Measurements from ENCODE around the gene FADS6.

Gene FADS6

DNA sequence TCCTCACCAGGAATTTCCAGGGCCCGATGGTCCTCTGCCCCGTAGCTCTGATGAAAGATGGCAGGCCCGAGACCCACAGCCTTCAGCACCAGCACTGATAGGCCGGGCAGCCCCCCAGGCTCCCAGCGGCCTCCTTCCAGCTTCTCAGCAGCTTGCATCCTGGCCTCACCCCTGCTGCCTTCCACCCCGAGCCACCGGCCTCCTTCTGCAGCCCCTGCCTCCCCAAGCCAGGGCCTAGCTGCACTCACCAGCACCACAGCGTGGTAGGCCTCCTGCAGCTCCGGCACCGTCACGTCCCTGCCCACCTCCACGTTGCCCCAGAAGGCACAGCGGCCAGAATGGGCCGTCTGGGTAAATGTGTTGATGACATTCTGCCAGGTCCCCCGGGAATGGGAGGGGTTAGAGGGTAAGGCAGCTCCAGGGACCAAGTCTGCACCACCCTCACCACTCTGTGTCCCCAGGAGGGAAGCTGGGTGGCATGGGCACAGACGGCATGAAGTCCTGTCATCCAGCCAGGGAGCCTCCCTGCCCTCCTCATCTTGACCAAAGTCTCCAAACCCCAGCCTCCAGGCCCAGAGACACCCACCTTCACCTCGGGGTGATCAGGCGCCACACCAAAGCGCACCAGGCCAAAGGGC lies 27.1 kb downstream of the FADS6 start:
- H3K4me3 ChIP-seq (ENCODE audit: low read length) = no peak overlapping the region
- no peak overlapping the region for H3K27ac ChIP-seq (ENCODE audit: low read length)
- H3K27me3 ChIP-seq (ENCODE audit: control insufficient read depth, insufficient read depth, low read length) = peaks cover 4% of the 10 kb centered on the region; the same call in 1 of the 2 replicates
- no peak for DNase-seq (ENCODE audit: low read depth, low spot score)
- 0 out of 2 replicates have a peak, but pooled peaks cover 1% of the 10 kb centered on the region for H3K4me1 ChIP-seq (ENCODE audit: control insufficient read depth, insufficient read depth, low read length)
- H3K9me3 ChIP-seq (ENCODE audit: control insufficient read depth, insufficient read depth, low read length) = no peaks in the 10 kb centered on the region
- no CpG with 5 or more reads among the region's 19 CpGs for WGBS (ENCODE audit: insufficient coverage, insufficient read length)
- peaks cover 4% of the 10 kb centered on the region; the same call in 1 of the 2 replicates for H3K36me3 ChIP-seq (ENCODE audit: control insufficient read depth, insufficient read depth, low read length)

DNA sequence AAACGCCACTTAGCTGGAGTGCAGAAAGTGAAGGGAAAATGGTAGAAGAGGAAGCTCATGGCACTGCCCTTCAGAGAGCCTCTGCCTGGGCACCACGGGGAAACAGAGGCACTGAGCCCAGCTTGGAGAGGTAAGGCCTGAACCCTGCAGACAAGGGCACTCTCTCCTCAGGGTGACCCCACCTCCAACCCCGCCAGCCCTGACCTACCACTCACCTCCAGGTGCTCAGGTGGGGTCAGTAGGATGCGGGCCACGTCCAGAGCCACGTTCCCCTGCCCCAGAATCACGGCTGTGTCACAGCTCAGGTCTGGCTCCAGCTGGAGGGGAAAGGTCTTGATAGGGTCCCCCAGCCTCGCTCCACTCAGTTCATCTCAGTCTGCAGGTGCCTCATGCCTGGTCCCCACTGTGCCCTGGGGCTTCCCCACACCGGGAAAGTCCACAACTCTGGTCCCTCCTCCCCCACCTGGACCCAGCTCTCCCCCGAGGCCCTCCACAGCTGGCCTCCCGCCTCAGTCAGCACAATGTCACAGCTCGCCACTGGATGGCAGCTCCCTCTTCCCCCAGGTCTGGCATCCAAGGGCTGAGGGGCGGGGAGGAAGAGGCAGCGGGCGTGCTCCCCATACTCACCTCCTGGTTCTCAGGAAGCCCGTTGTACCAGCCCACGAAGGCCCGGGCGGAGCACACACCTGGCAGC lies 27.8 kb downstream of the FADS6 start:
- peaks cover 1% of the 10 kb centered on the region; the same call in 1 of the 2 replicates for H3K4me1 ChIP-seq (ENCODE audit: control insufficient read depth, insufficient read depth, low read length)
- DNase-seq (ENCODE audit: low read depth, low spot score) = no peak
- no peak overlapping the region for H3K4me3 ChIP-seq (ENCODE audit: low read length)
- peaks cover 4% of the 10 kb centered on the region; the same call in 1 of the 2 replicates for H3K36me3 ChIP-seq (ENCODE audit: control insufficient read depth, insufficient read depth, low read length)
- no peaks in the 10 kb centered on the region for H3K9me3 ChIP-seq (ENCODE audit: control insufficient read depth, insufficient read depth, low read length)
- H3K27ac ChIP-seq (ENCODE audit: low read length) = no peak overlapping the region
- peaks cover 11% of the 10 kb centered on the region; the same call in 1 of the 2 replicates for H3K27me3 ChIP-seq (ENCODE audit: control insufficient read depth, insufficient read depth, low read length)
- WGBS (ENCODE audit: insufficient coverage, insufficient read length) = no CpG with 5 or more reads among the region's 19 CpGs

DNA sequence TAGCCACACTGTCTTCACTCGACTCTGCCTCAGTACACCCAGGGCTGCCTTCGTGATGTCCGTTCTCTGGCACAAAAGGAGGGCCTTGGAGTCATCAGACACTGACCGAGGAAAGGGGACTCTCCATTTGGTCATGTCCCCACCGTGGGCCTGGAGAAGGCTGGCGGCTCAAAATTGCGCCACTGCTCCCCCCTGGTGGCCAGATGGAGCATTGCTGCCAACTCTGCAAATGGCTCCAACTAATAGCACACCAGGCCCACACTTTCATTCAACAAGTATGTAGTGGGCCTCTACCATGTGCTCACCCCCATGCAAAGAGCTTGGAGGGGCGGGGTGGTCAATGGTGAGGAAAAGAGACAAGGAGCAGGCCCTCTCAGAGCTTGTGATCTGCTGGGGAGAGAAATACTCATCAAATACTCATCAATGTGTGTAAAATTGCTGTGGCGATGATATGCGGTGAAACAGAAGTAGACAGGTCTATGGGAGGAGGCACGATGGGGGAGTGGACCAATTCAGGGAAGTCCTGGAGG lies 28.5 kb downstream of the FADS6 start:
- H3K4me3 ChIP-seq (ENCODE audit: low read length) = no peak overlapping the region
- DNase-seq (ENCODE audit: low read depth, low spot score) = no peak
- WGBS (ENCODE audit: insufficient coverage, insufficient read length) = no CpG with 5 or more reads among the region's 11 CpGs
- peaks cover 18% of the 10 kb centered on the region for H3K27me3 ChIP-seq (ENCODE audit: control insufficient read depth, insufficient read depth, low read length)
- peaks cover 2% of the 10 kb centered on the region; the same call in 1 of the 2 replicates for H3K4me1 ChIP-seq (ENCODE audit: control insufficient read depth, insufficient read depth, low read length)
- peaks cover 4% of the 10 kb centered on the region; the same call in 1 of the 2 replicates for H3K36me3 ChIP-seq (ENCODE audit: control insufficient read depth, insufficient read depth, low read length)
- H3K27ac ChIP-seq (ENCODE audit: low read length) = no peak overlapping the region
- H3K9me3 ChIP-seq (ENCODE audit: control insufficient read depth, insufficient read depth, low read length) = no peaks in the 10 kb centered on the region

DNA sequence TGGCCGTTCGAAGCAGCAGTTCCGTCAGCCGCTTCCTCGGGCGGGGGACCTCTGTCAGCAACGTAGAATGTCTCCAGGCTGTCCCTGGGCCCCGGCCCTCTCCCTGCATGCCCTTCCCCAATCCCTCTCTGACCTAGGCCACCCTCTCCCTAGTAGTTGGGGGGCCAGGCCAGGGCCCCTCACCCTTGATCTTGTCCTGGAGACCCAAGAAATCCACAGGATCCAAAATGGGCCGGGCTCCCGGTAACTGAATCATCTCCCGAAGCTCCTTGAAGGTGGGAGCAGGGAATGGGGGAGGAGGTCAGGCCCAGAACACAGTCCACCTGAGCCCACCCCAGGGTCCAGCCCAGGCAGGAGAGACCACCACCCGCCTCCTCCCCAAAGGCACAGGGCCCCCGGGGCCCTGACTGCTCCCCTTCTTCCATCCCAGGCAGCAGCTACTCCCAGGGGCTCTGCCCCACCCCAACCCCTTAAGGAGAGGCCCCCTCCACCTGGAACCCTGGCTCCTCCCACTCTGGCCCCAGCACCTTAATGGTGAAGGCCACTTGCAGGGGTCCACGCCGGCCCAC lies 29.1 kb downstream of the FADS6 start:
- H3K27ac ChIP-seq (ENCODE audit: low read length) = no peak overlapping the region
- H3K36me3 ChIP-seq (ENCODE audit: control insufficient read depth, insufficient read depth, low read length) = peaks cover 4% of the 10 kb centered on the region; the same call in 1 of the 2 replicates
- no peak overlapping the region for H3K4me3 ChIP-seq (ENCODE audit: low read length)
- no CpG with 5 or more reads among the region's 15 CpGs for WGBS (ENCODE audit: insufficient coverage, insufficient read length)
- peaks cover 2% of the 10 kb centered on the region; the same call in 1 of the 2 replicates for H3K4me1 ChIP-seq (ENCODE audit: control insufficient read depth, insufficient read depth, low read length)
- no peak for DNase-seq (ENCODE audit: low read depth, low spot score)
- H3K27me3 ChIP-seq (ENCODE audit: control insufficient read depth, insufficient read depth, low read length) = peaks cover 21% of the 10 kb centered on the region
- H3K9me3 ChIP-seq (ENCODE audit: control insufficient read depth, insufficient read depth, low read length) = no peaks in the 10 kb centered on the region

DNA sequence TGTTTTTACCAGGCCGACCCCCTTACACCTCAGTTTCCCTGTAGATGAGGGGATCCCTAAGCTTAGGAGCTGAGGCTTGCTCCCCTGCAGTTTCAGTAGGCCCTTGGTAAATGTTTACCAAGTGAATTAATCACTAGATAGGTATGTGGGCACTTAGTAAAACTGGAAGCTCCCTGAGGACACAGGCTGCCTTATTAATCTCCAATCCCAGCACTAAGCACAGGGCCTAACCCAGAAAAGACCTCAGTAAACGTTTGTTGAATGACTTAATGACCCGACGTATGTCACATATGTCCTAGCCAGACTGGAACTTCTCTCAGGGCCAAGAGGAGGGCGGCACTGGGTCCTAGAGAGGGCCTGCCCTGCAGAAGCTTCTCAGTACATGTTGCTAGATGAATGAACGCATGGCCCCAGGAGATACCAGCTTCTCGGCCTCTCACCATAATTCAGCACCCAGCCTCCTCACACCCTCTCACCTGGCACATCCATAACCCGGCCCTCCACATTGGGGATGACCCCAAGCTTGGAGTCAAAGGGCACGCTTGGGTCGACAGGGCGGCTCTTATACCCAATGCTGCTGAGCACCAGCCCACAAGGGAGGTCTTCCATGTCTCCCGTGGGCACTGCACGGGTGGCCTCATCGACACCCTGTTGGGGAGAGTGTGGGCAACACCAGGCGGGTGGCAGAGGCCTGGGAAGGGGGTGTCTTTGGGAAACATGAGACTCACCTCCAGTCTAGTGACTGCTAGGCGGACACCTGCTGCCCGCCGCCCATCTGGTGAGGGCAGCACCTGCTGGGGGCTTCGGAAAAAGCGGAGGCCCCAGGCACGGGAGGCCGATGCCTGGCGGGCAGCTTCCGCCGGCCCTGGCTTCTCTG lies 29.8 kb downstream of the FADS6 start:
- Histone ChIP-seq H3K4me3 (ENCODE audit: low read length) (no peak overlapping the region), H3K36me3 (ENCODE audit: control insufficient read depth, insufficient read depth, low read length) (peaks cover 4% of the 10 kb centered on the region; the same call in 1 of the 2 replicates), H3K4me1 (ENCODE audit: control insufficient read depth, insufficient read depth, low read length) (peaks cover 2% of the 10 kb centered on the region; the same call in 1 of the 2 replicates), H3K9me3 (ENCODE audit: control insufficient read depth, insufficient read depth, low read length) (no peaks in the 10 kb centered on the region), H3K27me3 (ENCODE audit: control insufficient read depth, insufficient read depth, low read length) (peaks cover 28% of the 10 kb centered on the region), H3K27ac (ENCODE audit: low read length) (no peak overlapping the region)
- no CpG with 5 or more reads among the region's 25 CpGs for WGBS (ENCODE audit: insufficient coverage, insufficient read length)
- DNase-seq (ENCODE audit: low read depth, low spot score) = no peak

DNA sequence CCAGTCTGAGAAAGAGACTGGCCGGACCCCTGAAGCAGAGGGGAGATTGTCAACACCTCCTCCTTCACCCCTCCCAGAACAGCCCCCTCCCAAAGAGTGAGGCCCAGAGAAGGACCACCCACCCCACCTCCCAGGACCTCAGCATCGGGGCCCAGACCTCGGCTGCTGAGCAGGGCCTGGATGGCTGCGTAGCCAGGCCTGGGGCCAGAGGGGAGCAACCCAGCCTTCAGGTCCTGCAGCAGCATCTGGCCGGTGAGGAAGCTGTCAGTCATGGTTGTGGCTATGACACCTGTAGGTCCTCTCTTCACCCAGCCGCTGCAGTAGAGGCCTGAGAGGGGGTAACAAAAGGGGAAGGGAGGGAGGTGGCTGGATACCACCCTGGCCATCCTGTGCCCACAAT lies 30.5 kb downstream of the FADS6 start:
- Histone ChIP-seq H3K9me3 (ENCODE audit: control insufficient read depth, insufficient read depth, low read length) (no peaks in the 10 kb centered on the region), H3K36me3 (ENCODE audit: control insufficient read depth, insufficient read depth, low read length) (peaks cover 4% of the 10 kb centered on the region; the same call in 1 of the 2 replicates), H3K27me3 (ENCODE audit: control insufficient read depth, insufficient read depth, low read length) (peaks cover 34% of the 10 kb centered on the region), H3K4me1 (ENCODE audit: control insufficient read depth, insufficient read depth, low read length) (peaks cover 2% of the 10 kb centered on the region; the same call in 1 of the 2 replicates), H3K27ac (ENCODE audit: low read length) (no peak overlapping the region), H3K4me3 (ENCODE audit: low read length) (no peak overlapping the region)
- no CpG with 5 or more reads among the region's 6 CpGs for WGBS (ENCODE audit: insufficient coverage, insufficient read length)
- DNase-seq (ENCODE audit: low read depth, low spot score) = no peak

DNA sequence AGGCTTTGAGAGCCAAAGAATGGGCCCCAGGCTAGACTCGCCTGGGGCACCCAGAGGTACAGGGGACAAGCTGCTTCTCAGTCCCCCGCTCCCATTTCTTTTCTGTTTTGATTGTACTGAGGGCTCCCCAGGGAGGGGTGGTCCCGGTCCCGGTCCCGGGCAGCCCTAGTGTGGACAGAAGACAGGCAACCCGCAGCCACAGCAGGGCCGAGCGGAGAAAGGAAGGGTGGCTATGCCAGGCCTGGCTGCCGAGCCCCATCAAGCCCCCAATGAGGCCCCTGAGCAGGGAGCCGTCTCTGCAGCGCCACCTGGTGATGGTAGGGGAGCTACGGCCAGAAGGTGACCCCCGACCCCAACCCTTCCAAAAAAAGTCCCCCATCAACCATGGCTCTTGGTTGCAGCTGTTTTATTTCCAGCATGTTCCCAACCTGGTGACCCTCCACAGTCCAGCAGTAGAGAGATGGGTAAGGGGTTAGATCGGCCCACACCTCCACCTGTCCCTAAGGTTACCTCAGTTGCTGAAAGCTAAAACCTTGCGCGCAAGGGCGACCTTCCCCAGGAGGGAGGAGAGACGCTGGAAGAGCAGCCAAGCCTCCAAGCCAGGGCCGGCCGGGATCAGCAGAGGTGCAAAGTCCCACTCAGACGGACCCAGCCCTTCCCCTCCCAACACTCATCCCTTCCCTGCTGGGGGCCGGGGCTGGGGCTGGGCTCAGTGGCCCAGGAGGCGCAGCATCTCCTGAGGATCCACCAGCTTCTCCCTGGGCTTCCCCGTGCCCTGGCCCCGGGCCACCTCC lies 31.1 kb downstream of the FADS6 start:
- no CpG with 5 or more reads among the region's 25 CpGs for WGBS (ENCODE audit: insufficient coverage, insufficient read length)
- DNase-seq (ENCODE audit: low read depth, low spot score) = no peak

DNA sequence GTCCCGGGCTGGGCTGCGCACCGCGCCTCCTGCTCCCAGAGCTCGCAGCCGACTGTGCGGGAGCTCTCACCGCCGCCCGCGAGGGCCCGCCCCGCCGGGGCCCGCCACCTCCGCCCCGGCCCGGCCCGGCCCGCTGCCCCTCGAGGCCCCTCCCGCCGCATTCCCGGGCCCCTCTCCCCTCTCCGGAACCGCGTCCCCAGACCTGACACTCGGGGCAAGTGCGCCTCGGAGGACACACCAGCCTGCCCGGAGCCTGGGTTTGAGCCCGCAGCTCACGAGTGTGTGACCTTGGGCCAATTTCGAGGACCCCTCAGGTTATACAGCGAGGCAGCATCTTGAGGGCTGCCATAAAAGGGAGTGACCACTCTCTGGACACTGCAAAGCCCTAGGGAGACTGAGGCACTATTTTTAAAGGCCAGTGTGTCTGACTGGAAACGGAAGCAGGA lies 31.7 kb downstream of the FADS6 start:
- no CpG with 5 or more reads among the region's 36 CpGs for WGBS (ENCODE audit: insufficient coverage, insufficient read length)
- H3K9me3 ChIP-seq (ENCODE audit: control insufficient read depth, insufficient read depth, low read length) = no peaks in the 10 kb centered on the region
- peaks cover 42% of the 10 kb centered on the region for H3K27me3 ChIP-seq (ENCODE audit: control insufficient read depth, insufficient read depth, low read length)
- no peak overlapping the region; the same call in 1 of the 2 replicates for H3K4me3 ChIP-seq (ENCODE audit: low read length)
- H3K27ac ChIP-seq (ENCODE audit: low read length) = no peak overlapping the region
- H3K36me3 ChIP-seq (ENCODE audit: control insufficient read depth, insufficient read depth, low read length) = peaks cover 4% of the 10 kb centered on the region; the same call in 1 of the 2 replicates
- DNase-seq (ENCODE audit: low read depth, low spot score) = no peak
- peaks cover 2% of the 10 kb centered on the region; the same call in 1 of the 2 replicates for H3K4me1 ChIP-seq (ENCODE audit: control insufficient read depth, insufficient read depth, low read length)

More for the DNA sequence above, 31.1 kb downstream of the FADS6 start:
- Histone ChIP-seq H3K4me3 (ENCODE audit: low read length) (no peak overlapping the region), H3K27ac (ENCODE audit: low read length) (no peak overlapping the region), H3K9me3 (ENCODE audit: control insufficient read depth, insufficient read depth, low read length) (no peaks in the 10 kb centered on the region), H3K36me3 (ENCODE audit: control insufficient read depth, insufficient read depth, low read length) (peaks cover 4% of the 10 kb centered on the region; the same call in 1 of the 2 replicates), H3K27me3 (ENCODE audit: control insufficient read depth, insufficient read depth, low read length) (peaks cover 38% of the 10 kb centered on the region), H3K4me1 (ENCODE audit: control insufficient read depth, insufficient read depth, low read length) (peaks cover 2% of the 10 kb centered on the region; the same call in 1 of the 2 replicates)
